ENCODE results near the gene CCDC136.

DNA sequence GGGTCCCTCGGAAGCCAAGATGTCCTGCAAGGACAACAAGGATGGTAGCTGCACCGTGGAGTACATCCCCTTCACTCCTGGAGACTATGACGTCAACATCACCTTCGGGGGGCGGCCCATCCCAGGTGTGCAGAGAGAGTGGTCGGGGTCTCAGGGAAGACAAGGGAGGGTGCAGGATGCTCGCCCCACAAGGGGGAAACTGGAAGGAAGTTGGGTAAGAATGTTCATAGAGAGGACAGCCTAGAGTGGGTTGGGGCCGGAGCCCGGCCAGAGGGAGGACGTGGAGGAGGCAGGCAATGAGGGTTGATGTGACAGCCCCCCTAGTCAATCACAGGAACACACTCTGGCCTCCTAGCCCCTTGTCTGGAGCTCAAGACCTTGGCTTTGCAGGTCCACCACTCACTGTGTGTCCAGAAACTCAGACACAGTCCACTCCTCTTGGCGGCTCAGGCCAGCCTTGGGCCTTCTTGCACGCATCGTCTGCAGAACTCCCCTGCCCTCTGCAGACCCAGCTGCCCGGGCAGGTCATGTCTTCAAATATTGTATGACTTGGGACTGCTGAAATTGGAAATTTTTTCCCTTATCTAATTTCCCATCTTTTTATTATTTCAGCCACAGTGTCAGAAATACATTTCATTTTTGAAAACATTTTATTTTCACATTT, 55.1 kb downstream of the CCDC136 start:
- TF ChIP-seq, protein P1, sequence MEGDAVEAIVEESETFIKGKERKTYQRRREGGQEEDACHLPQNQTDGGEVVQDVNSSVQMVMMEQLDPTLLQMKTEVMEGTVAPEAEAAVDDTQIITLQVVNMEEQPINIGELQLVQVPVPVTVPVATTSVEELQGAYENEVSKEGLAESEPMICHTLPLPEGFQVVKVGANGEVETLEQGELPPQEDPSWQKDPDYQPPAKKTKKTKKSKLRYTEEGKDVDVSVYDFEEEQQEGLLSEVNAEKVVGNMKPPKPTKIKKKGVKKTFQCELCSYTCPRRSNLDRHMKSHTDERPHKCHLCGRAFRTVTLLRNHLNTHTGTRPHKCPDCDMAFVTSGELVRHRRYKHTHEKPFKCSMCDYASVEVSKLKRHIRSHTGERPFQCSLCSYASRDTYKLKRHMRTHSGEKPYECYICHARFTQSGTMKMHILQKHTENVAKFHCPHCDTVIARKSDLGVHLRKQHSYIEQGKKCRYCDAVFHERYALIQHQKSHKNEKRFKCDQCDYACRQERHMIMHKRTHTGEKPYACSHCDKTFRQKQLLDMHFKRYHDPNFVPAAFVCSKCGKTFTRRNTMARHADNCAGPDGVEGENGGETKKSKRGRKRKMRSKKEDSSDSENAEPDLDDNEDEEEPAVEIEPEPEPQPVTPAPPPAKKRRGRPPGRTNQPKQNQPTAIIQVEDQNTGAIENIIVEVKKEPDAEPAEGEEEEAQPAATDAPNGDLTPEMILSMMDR (IDR thresholded peaks at IDR 0.05; ENCODE audit: low read length): no peak
- no peak for TF ChIP-seq EZH2 (IDR thresholded peaks at IDR 0.05; ENCODE audit: borderline replicate concordance, low read length)

Data from OCI-LY1 (cell line).